ENCODE results near the gene USP12. TPM values are rescaled to one million over a fixed set of nuclear protein-coding genes. Genes with fewer than 3 reads are reported as not detected.
A peak's percentile ranks its signal among the peaks of the same experiment; 100 is the strongest.

USP12 gene
- total RNA-seq, 1 donor from 2014 or later, result 19.1 TPM

DNA sequence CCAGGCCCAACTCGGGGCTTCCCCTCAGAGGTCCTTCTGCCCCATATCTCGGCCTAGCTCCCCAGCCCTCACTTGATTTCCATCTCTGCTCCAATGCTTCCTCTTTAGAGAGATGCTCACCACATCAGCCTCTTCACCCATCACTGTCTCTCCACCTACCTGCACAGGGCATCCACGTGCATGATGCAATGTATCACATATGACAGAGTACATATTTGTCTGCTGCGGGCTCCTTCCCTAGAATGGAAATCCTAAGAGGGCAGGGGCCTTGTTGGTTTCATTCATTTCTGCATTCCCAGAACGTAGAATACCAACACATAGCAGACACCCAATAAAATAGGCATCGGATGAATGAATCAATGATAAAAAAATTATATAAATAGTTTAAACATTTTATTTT lies 130.3 kb downstream of the USP12 start:
- no peaks in the 10 kb centered on the region for H3K9me3 Mint-ChIP-seq
- no peaks in the 10 kb centered on the region for H3K36me3 Mint-ChIP-seq

DNA sequence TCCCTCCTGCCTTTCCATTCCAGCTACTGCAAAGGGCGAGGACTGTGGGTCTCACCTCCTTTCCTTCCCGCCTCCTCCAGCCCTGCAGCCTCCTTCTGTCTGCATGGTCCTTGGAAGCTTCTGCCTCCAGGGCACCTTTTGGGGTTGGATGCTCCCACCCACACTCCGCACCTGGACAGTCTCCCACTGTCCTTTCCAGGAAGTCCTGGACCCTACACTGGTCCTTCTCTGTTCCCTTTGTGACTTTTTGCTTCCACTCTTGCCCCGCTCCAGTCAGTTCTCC lies 130.8 kb downstream of the USP12 start:
- H3K4me3 Mint-ChIP-seq, result no peak overlapping the region

More for the DNA sequence above, 130.3 kb downstream of the USP12 start:
- TF ChIP-seq, protein P1, sequence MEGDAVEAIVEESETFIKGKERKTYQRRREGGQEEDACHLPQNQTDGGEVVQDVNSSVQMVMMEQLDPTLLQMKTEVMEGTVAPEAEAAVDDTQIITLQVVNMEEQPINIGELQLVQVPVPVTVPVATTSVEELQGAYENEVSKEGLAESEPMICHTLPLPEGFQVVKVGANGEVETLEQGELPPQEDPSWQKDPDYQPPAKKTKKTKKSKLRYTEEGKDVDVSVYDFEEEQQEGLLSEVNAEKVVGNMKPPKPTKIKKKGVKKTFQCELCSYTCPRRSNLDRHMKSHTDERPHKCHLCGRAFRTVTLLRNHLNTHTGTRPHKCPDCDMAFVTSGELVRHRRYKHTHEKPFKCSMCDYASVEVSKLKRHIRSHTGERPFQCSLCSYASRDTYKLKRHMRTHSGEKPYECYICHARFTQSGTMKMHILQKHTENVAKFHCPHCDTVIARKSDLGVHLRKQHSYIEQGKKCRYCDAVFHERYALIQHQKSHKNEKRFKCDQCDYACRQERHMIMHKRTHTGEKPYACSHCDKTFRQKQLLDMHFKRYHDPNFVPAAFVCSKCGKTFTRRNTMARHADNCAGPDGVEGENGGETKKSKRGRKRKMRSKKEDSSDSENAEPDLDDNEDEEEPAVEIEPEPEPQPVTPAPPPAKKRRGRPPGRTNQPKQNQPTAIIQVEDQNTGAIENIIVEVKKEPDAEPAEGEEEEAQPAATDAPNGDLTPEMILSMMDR (conservative IDR thresholded peaks at IDR 0.05), result no peak
- Mint-ChIP-seq H3K27me3 (peaks cover 23% of the 10 kb centered on the region), H3K4me3 (no peak overlapping the region), H3K4me1 (ENCODE audit: unreplicated experiment) (peaks cover 9% of the 10 kb centered on the region), H3K27ac (peak overlapping the region; percentile 48)
- no peak for DNase-seq (ENCODE audit: extremely low spot score, unreplicated experiment)

DNA sequence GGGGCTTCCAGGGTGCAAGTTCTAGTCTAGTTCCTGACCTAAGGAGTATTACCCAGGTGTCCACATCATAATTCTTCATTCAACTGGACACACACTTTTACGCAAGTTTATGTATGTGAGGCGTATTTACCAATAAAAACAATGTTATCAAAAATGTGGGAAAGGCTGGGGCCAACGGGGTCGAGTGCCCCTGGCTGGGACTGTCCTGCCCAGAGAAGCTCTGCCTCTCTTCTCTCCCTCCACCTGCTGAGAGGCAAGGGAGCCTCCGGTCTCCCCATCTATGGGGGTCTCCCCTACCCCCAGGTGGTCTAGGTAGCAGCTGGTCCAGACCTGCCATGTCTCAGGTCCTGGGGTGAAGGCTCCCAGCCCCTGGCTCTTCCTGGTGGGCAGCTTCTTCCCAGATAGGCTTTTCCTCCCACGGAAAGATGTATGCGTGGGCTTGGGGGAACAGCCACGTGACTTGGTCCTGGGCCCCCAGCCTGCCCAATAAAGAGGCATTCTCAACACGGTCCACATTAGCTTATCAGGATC lies 132.4 kb downstream of the USP12 start:
- no peak overlapping the region for H3K27ac Mint-ChIP-seq
- no peaks in the 10 kb centered on the region for H3K9me3 Mint-ChIP-seq
- peak; percentile 36 for DNase-seq (ENCODE audit: extremely low spot score, unreplicated experiment)
- TF ChIP-seq, protein P1 (conservative IDR thresholded peaks at IDR 0.05), result no peak
- peaks cover 44% of the 10 kb centered on the region for H3K27me3 Mint-ChIP-seq
- peaks cover 18% of the 10 kb centered on the region for H3K4me1 Mint-ChIP-seq (ENCODE audit: unreplicated experiment)
- no peak overlapping the region for H3K4me3 Mint-ChIP-seq
- H3K36me3 Mint-ChIP-seq, result no peaks in the 10 kb centered on the region

More for the DNA sequence above, 130.8 kb downstream of the USP12 start:
- Mint-ChIP-seq H3K27ac (no peak overlapping the region), H3K4me1 (ENCODE audit: unreplicated experiment) (peaks cover 11% of the 10 kb centered on the region), H3K36me3 (no peaks in the 10 kb centered on the region), H3K9me3 (no peaks in the 10 kb centered on the region), H3K27me3 (peaks cover 29% of the 10 kb centered on the region)
- DNase-seq (ENCODE audit: extremely low spot score, unreplicated experiment), result no peak
- TF ChIP-seq, protein P1 (conservative IDR thresholded peaks at IDR 0.05), result no peak

DNA sequence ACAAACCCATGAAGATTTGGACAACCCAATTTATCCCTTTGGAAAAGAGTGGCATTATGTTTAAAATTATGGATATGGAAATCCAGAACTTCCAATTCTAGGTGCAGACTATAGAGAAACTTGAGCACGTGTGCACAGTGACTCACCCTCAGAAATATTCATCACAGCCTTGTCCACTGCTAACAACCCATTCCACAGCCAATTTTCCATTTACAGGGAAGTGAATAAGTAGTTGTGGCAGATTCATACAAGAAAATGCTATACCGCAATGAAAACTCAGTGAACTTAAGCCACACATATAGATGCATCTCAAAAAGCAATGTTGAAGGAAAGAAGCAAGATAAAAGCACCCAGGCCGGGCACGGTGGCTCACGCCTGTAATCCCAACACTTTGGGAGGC lies 133.3 kb downstream of the USP12 start:
- no peaks in the 10 kb centered on the region for H3K36me3 Mint-ChIP-seq
- no peak overlapping the region for H3K27ac Mint-ChIP-seq
- no peak overlapping the region for H3K4me3 Mint-ChIP-seq
- peaks cover 49% of the 10 kb centered on the region for H3K27me3 Mint-ChIP-seq
- no peak for DNase-seq (ENCODE audit: extremely low spot score, unreplicated experiment)
- peaks cover 18% of the 10 kb centered on the region for H3K4me1 Mint-ChIP-seq (ENCODE audit: unreplicated experiment)
- TF ChIP-seq, protein P1 (conservative IDR thresholded peaks at IDR 0.05), result no peak
- no peaks in the 10 kb centered on the region for H3K9me3 Mint-ChIP-seq

DNA sequence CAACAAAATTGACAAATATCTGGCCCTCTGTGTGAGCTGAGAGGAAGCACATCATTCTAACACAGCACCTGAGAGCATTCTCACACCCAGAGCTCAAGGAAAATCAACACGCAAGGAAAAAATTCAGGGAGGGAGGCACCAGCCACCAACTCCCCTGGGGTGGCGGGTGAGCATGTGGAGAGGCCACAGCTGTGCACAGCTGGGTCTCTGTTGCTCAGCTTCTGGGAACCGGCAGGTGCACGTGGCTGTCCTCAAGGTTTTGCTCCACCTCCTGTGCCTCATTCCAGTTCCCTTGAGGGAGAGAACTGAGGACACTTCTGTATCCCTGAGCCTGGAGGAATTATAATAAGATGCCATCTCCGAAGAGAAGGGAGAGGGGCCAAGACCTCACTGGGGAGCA lies 134.0 kb downstream of the USP12 start:
- no peak overlapping the region for H3K27ac Mint-ChIP-seq
- TF ChIP-seq, protein P1 (conservative IDR thresholded peaks at IDR 0.05), result no peak
- H3K4me1 Mint-ChIP-seq (ENCODE audit: unreplicated experiment), result peaks cover 12% of the 10 kb centered on the region
- DNase-seq (ENCODE audit: extremely low spot score, unreplicated experiment), result no peak
- H3K9me3 Mint-ChIP-seq, result no peaks in the 10 kb centered on the region
- H3K27me3 Mint-ChIP-seq, result peaks cover 54% of the 10 kb centered on the region
- H3K36me3 Mint-ChIP-seq, result no peaks in the 10 kb centered on the region
- no peak overlapping the region for H3K4me3 Mint-ChIP-seq

DNA sequence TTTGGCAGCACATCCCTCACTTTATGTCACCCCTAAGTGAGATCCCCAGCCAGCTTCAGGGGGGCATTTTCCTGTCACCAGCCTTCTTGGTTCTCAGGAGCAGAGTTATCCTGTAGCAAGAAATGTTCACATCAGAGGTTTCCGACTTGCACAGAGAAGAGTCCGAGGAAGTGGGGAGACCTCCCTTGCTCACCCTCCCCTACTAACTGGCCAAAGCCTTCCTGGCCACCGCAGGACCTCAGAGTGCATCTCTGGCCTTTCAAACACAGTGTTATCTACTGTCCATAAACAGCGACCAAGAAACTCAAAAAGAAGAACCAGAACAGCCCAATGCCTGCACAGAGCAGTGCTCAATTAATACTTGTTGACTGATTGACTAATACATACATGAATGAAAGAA lies 134.4 kb downstream of the USP12 start:
- Mint-ChIP-seq H3K9me3 (no peaks in the 10 kb centered on the region), H3K36me3 (no peaks in the 10 kb centered on the region), H3K4me1 (ENCODE audit: unreplicated experiment) (peaks cover 12% of the 10 kb centered on the region)

More for the DNA sequence above, 134.4 kb downstream of the USP12 start:
- TF ChIP-seq, protein P1 (conservative IDR thresholded peaks at IDR 0.05), result no peak
- Mint-ChIP-seq H3K27me3 (peaks cover 57% of the 10 kb centered on the region), H3K4me3 (no peak overlapping the region), H3K27ac (no peak overlapping the region)
- DNase-seq (ENCODE audit: extremely low spot score, unreplicated experiment), result no peak
